GM10266 (cell line): ENCODE measurements around the gene PLXNA2.

Experiments used
- DNase-seq: peaks from one replicate; pipeline ENCODE4 v3.0.0; 2012; ENCODE audit errors: extremely low spot score
- TF ChIP-seq, protein P1 (sequence below): IDR thresholded peaks from 2 replicates; pipeline ENCODE4 v1.5.1; 2012; ENCODE audit warnings: mild to moderate bottlenecking, low read depth; ENCODE audit not compliant: control insufficient read depth, insufficient read depth; ENCODE audit errors: missing control alignments

The PLXNA2 gene

DNA sequence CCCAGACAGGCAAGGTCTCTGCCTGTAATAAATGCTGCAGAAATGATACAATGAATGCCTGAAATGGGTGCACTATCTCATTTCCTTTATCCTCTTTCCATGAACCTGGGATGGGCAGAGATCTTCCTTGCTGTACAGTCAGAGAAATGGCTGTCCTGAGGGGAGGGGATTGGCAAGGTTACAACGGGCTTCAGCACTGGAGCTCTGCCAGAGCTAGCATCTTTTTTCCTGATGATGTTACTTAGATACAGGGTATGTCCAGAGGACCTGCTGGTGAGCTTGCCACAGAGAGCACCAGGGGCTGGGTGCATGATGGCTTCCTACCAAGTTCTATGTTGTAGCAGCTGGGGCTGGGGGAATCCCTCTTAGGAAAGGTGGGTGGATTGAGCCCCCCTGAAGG lies 115.1 kb downstream of the PLXNA2 start:
- TF ChIP-seq, protein P1, sequence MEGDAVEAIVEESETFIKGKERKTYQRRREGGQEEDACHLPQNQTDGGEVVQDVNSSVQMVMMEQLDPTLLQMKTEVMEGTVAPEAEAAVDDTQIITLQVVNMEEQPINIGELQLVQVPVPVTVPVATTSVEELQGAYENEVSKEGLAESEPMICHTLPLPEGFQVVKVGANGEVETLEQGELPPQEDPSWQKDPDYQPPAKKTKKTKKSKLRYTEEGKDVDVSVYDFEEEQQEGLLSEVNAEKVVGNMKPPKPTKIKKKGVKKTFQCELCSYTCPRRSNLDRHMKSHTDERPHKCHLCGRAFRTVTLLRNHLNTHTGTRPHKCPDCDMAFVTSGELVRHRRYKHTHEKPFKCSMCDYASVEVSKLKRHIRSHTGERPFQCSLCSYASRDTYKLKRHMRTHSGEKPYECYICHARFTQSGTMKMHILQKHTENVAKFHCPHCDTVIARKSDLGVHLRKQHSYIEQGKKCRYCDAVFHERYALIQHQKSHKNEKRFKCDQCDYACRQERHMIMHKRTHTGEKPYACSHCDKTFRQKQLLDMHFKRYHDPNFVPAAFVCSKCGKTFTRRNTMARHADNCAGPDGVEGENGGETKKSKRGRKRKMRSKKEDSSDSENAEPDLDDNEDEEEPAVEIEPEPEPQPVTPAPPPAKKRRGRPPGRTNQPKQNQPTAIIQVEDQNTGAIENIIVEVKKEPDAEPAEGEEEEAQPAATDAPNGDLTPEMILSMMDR: no peak
- DNase-seq: no peak

- TF ChIP-seq, protein P1: no peak
- no peak for DNase-seq
These were observed 116.2 kb downstream of the PLXNA2 start for GRCh38 chr1:208127792-208128529.

DNA sequence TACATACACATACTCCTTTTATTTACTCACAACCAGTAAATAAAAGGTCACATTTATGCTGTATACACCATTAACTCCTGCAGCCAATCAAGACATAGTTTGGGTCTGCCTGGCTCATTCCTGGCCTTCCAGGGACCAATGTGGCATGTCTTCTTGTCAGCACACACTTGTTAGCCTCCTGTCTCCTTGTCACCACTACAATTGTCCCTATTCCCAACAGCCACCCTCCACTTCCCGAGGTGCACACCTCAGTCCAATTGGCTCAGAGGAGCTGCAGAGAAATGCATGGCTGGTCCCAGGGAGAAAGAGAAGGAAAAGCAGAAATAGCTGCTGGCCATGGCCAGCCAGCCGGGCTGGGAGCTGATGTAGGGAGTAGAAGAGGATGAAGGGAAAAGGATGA lies 116.9 kb downstream of the PLXNA2 start:
- DNase-seq: no peak
- TF ChIP-seq, protein P1: no peak

DNA sequence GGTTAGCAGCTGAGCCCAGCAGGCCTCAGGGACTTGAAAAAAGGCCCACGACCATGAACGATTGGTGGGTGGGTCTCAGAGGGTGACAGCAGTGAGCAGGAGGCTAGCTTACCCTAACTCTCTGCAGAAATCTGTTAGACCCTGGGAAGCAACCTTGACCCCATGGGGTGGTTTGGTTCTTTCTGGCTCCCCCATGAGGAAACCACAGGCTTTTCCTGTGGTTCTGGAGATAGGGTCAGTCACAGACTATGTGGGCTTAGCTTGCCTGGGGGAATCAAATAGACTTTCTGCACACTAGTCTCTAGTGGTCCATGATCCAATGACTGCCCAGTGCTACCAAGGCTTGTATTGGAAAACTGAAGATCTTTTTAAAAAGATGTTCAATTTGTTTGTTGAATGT lies 118.1 kb downstream of the PLXNA2 start:
- no peak for DNase-seq
- TF ChIP-seq, protein P1: no peak

DNA sequence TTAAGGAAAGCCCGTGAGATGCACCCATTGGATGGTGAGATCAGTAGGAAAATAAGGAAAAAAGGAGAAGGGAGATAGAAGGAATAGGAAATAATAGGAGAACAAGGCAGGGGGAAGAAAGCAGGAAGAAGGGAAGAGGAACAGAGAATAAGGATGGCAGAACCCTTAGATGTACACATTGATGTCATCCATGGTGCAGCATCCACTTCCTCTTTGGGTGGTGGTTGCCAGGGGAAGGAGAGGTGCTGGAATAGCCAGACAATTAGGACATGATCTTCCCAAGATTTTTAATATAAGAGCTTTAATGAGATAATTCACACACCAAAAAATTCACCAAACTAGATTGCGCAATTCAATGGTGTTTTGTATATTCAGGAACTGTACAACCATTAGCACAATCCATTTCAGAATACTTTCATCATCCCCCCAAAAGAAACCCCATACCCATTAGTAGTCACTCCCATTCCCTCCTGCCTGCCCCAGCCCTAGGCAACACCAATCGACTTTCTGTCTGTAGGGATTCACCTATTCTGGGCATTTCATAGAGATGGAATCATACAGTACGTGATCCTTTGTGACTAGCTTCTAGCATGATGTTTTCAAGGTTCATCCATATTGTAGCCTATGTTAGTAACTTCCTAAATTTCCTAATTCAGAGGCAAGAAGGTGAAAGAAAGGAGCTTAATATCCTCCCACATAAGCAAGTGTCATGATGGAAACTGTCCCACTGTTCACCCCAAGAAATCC lies 121.4 kb downstream of the PLXNA2 start:
- no peak for DNase-seq
- TF ChIP-seq, protein P1: no peak

- TF ChIP-seq, protein P1: no peak
- no peak for DNase-seq
These were observed 122.3 kb downstream of the PLXNA2 start for GRCh38 chr1:208121813-208122364.

DNA sequence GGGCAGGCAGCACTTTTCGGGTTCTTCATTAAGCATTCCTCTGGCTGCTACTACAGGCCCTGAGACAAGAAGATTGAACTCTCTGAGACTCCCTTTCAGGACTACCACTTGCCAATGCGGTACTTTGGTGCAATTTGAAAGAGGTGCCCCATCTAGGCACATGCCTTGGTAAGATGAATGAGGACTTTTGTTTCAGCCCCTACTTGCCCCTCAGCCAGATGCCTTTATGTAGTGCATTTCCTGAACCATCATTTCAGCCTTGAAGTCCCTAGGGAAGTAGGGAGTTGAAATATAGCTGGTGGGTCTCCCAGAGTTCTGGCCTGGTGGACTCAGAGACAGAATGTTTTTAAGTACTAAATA lies 123.8 kb downstream of the PLXNA2 start:
- TF ChIP-seq, protein P1: no peak

More for the DNA sequence above, 123.8 kb downstream of the PLXNA2 start:
- DNase-seq: no peak
